Gastroesophageal sphincter (tissue), 3 donors: ENCODE data around the gene SPSB4.

Experiments
- CTCF ChIP-seq, 4 experiments: fragments of 200-600 bp in 2 of 4; fragments of 450-650 bp in 2 of 4; sonication (generic) in 1 of 4; IDR thresholded peaks; one replicate each; pipeline ENCODE4 v1.5.1; 2017 to 2019; ENCODE audit warnings: antibody characterized with exemption in 4 of 4, mild to moderate bottlenecking in 2 of 4, moderate library complexity in 2 of 4
- EP300 ChIP-seq: sonication (generic); formaldehyde crosslinking; IDR thresholded peaks from one replicate; pipeline ENCODE4 v1.6.1; 2017; ENCODE audit warnings: antibody characterized with exemption, mild to moderate bottlenecking

GRCh38 chr3:141128126-141128777, 77.1 kb downstream of the SPSB4 start:
- TF ChIP-seq CTCF (IDR thresholded peaks at IDR 0.05) (no peak), EP300 (no peak)
